HepG2 (cell line): ENCODE measurements around the gene ENTPD1. TPM values are rescaled to one million over a fixed set of nuclear protein-coding genes. Genes with fewer than 3 reads are reported as not detected.

Experiments used
- ATAC-seq: fragments of 200-7000 bp; cut with Tn5 transposase; 3 replicates; pipeline ENCODE4 v1.9.1; 2020; ENCODE audit warnings: mild to moderate bottlenecking, moderate library complexity
- BruUV-seq: library from RNA; stranded (reverse); fragments of 400-500 nt; replicated peaks from 2 replicates; lab custom pipeline; 2021; lab: Mats Ljungman, UMichigan
- CTCF ChIA-PET: fragments of 300-600 bp; formaldehyde crosslinking; extraction: SDS; loops from one replicate; lab custom pipeline; 2021; ENCODE audit warnings: low total read pairs, inconsistent platforms, low intra/inter-chr PET ratio; lab: Yijun Ruan, JAX
- POLR2A ChIA-PET: fragments of 350-600 bp; sonication (Branson Sonifier 250); formaldehyde crosslinking; loops from one replicate; lab custom pipeline; 2020; ENCODE audit warnings: antibody characterized with exemption, inconsistent platforms; lab: Yijun Ruan, JAX
- DNase-seq: peaks from one replicate; pipeline ENCODE4 v3.0.0-alpha.2; 2015; ENCODE audit warnings: low spot score
- FAIRE-seq: peaks from 3 replicates; lab custom pipeline; 2011; peaks lifted over from hg19 to GRCh38; lab: Jason Lieb, UNC
- H2AFZ ChIP-seq: one replicate; pipeline ENCODE4 v1.6.1; 2011; ENCODE audit warnings: low read length, inconsistent platforms
- H3K27ac ChIP-seq: fragments of 300-600 bp; 3 replicates; pipeline ENCODE4 v1.8.0; 2011; ENCODE audit warnings: mixed run types, mild to moderate bottlenecking, mixed read lengths, low read length, inconsistent platforms; ENCODE audit not compliant: insufficient read depth; ENCODE audit errors: extremely low read length
- H3K27me3 ChIP-seq, 2 experiments: fragments of 200-600 bp in 1 of 2; 2 replicates in 1 of 2; 3 replicates in 1 of 2; pipeline versions ENCODE4 v1.6.0 to v1.8.0; 2011; ENCODE audit warnings: low read length in 2 of 2, mild to moderate bottlenecking in 2 of 2, moderate library complexity in 2 of 2, inconsistent platforms in 1 of 2; ENCODE audit not compliant: insufficient read depth in 2 of 2, control insufficient read depth in 1 of 2
- H3K36me3 ChIP-seq, 2 experiments: fragments of 200-600 bp in 1 of 2; replicated peaks in 1 of 2; 2 replicates in 1 of 2; 3 replicates in 1 of 2; pipeline versions ENCODE4 v1.5.1 to v1.8.0; 2011; ENCODE audit warnings: low read length in 2 of 2, inconsistent platforms in 1 of 2; ENCODE audit not compliant: insufficient read depth in 2 of 2, control insufficient read depth in 1 of 2
- H3K4me1 ChIP-seq: 2 replicates; pipeline ENCODE4 v1.5.1; 2012; ENCODE audit warnings: low read length, inconsistent platforms; ENCODE audit not compliant: insufficient read depth
- H3K4me2 ChIP-seq: 2 replicates; pipeline ENCODE4 v1.6.0; 2011; ENCODE audit warnings: low read depth, low read length, inconsistent platforms
- H3K4me3 ChIP-seq, 3 experiments: fragments of 200-600 bp in 1 of 3; sonication (generic), shearing (Covaris generic) in 1 of 3; replicated peaks in 1 of 3; 2 replicates each; pipeline ENCODE4 v1.5.1; 2011 to 2016; ENCODE audit warnings: low read length in 3 of 3, inconsistent platforms in 2 of 3, low read depth in 2 of 3, mild to moderate bottlenecking in 2 of 3, control low read depth in 1 of 3, mixed read lengths in 1 of 3; ENCODE audit not compliant: insufficient read depth in 1 of 3
- H3K79me2 ChIP-seq: one replicate; pipeline ENCODE4 v1.6.1; 2011; ENCODE audit warnings: low read length, inconsistent platforms; ENCODE audit not compliant: insufficient read depth
- H3K9ac ChIP-seq: 2 replicates; pipeline ENCODE4 v1.6.0; 2011; ENCODE audit warnings: mild to moderate bottlenecking, low read depth, low read length, inconsistent platforms; ENCODE audit not compliant: insufficient read depth
- H3K9me3 ChIP-seq: 2 replicates; pipeline ENCODE4 v1.5.1; 2012; ENCODE audit warnings: mild to moderate bottlenecking, low read length
- H4K20me1 ChIP-seq: 2 replicates; pipeline ENCODE4 v1.6.0; 2011; ENCODE audit warnings: inconsistent platforms, mild to moderate bottlenecking, low read length, moderate library complexity; ENCODE audit not compliant: insufficient read depth
- CREB3 ChIP-seq: sonication (generic); formaldehyde crosslinking; IDR thresholded peaks from 2 replicates; pipeline ENCODE4 v1.5.0; 2020; ENCODE audit warnings: missing genetic modification reagents
- FIP1L1 ChIP-seq: fragments of 200-400 bp; formaldehyde crosslinking; IDR thresholded peaks from 2 replicates; pipeline ENCODE4 v1.6.1; 2018; ENCODE audit warnings: low read depth, mild to moderate bottlenecking, low read length, moderate library complexity, borderline replicate concordance; ENCODE audit not compliant: insufficient read depth
- FLYWCH1 ChIP-seq: sonication (generic); formaldehyde crosslinking; IDR thresholded peaks from 2 replicates; pipeline ENCODE4 v1.8.1; 2023; ENCODE audit warnings: mild to moderate bottlenecking, missing genetic modification reagents
- IRF9 ChIP-seq: sonication (generic); formaldehyde crosslinking; IDR thresholded peaks from 2 replicates; pipeline ENCODE4 v1.8.0; 2022; ENCODE audit warnings: missing genetic modification reagents, mild to moderate bottlenecking, borderline replicate concordance
- KAT8 ChIP-seq: IDR thresholded peaks from 2 replicates; pipeline ENCODE4 v1.6.1; 2016; ENCODE audit warnings: missing genetic modification reagents, missing compliant biosample characterization
- SMAD9 ChIP-seq: sonication (generic); formaldehyde crosslinking; IDR thresholded peaks from 2 replicates; pipeline ENCODE4 v1.5.1; 2020; ENCODE audit warnings: mild to moderate bottlenecking, missing genetic modification reagents
- SRF ChIP-seq: IDR thresholded peaks from 2 replicates; pipeline ENCODE4 v1.6.1; 2011; ENCODE audit warnings: mild to moderate bottlenecking, low read depth, low read length, moderate library complexity
- SYNCRIP ChIP-seq: fragments of 200-400 bp; formaldehyde crosslinking; IDR thresholded peaks from 2 replicates; pipeline ENCODE4 v1.6.1; 2018; ENCODE audit warnings: mild to moderate bottlenecking, low read depth, low read length; ENCODE audit not compliant: insufficient read depth
- TFAP4 ChIP-seq: sonication (generic); IDR thresholded peaks from 2 replicates; pipeline ENCODE4 v1.6.1; 2016; ENCODE audit warnings: low read depth, borderline replicate concordance
- THAP8 ChIP-seq: sonication (generic); formaldehyde crosslinking; IDR thresholded peaks from 2 replicates; pipeline ENCODE4 v1.5.1; 2020; ENCODE audit warnings: missing genetic modification reagents, mild to moderate bottlenecking, borderline replicate concordance
- ZGPAT ChIP-seq: IDR thresholded peaks from 2 replicates; pipeline ENCODE4 v1.6.1; 2016; ENCODE audit warnings: mild to moderate bottlenecking
- ZNF253 ChIP-seq: sonication (generic); formaldehyde crosslinking; IDR thresholded peaks from 2 replicates; pipeline ENCODE4 v1.8.0; 2022; ENCODE audit warnings: mild to moderate bottlenecking, missing genetic modification reagents, borderline replicate concordance
- ZNF260 ChIP-seq: sonication (generic); formaldehyde crosslinking; IDR thresholded peaks from 2 replicates; pipeline ENCODE4 v1.4.0; 2020; ENCODE audit warnings: missing genetic modification reagents, low read depth, mild to moderate bottlenecking, borderline replicate concordance
- ZNF546 ChIP-seq: sonication (generic); formaldehyde crosslinking; conservative IDR thresholded peaks from 2 replicates; pipeline ENCODE4 v1.8.1; 2023; ENCODE audit warnings: mild to moderate bottlenecking, missing genetic modification reagents
- ZNF550 ChIP-seq: sonication (generic); formaldehyde crosslinking; IDR thresholded peaks from 2 replicates; pipeline ENCODE4 v1.4.0; 2020; ENCODE audit warnings: mild to moderate bottlenecking, missing genetic modification reagents, borderline replicate concordance
- in situ Hi-C: cut with HindIII; loops from 2 replicates; pipeline ENCODE4 v1.10.0; 2017; ENCODE audit warnings: low pct_unique_long_range_greater_than_20kb; ENCODE audit not compliant: extremely low pct_ligation_motif_present
- intact Hi-C: fragments of 100-400 bp; cut with micrococcal nuclease; formaldehyde crosslinking; loops from one replicate; pipeline ENCODE4 v1.10.0; 2022; ENCODE audit not compliant: unreplicated experiment
- polyA plus RNA-seq, 8 experiments: library from polyadenylated mRNA; depleted of rRNA in 3 of 8; stranded (reverse) in 7 of 8; unstranded in 1 of 8; fragments of >200 nt; fragmentation: Illumina TruSeq in 4 of 8; extraction: Trizol in 4 of 8; gene quantifications; 2 replicates each; pipeline versions ENCODE4 v1.2.1 to v1.2.3, GENCODE V29; 2011 to 2016; ENCODE audit warnings: low read depth in 4 of 8, missing spikeins in 1 of 8, mixed read lengths in 1 of 8; ENCODE audit not compliant: insufficient read depth in 1 of 8
- total RNA-seq, 5 experiments: library from RNA; depleted of rRNA; stranded (reverse); fragments of >200 nt; fragmentation: Illumina TruSeq; extraction: Trizol; gene quantifications; 2 replicates each; pipeline ENCODE4 v1.2.3, GENCODE V29; 2016; ENCODE audit warnings: low read depth in 1 of 5

The ENTPD1 gene
- total and polyA plus RNA-seq, 2 of the 13 experiments (the other 11 are each of a cell fraction or from before 2014, with no cell fraction given) = 0.07 TPM

- no peak overlapping the region for H3K4me2 ChIP-seq
- no peaks in the 10 kb centered on the region for H3K27me3 ChIP-seq
- peaks cover 43% of the 10 kb centered on the region for H3K4me1 ChIP-seq
- in situ Hi-C loops (no loop called here), intact Hi-C loops (no loop called here)
- FAIRE-seq = peak; percentile 62
- no peak for ATAC-seq
- H3K9ac ChIP-seq = no peak overlapping the region
- DNase-seq = no peak
- H3K27ac ChIP-seq = peak overlapping the region; percentile 72
- H3K4me3 ChIP-seq = no peak overlapping the region
- no TSS peak for BruUV-seq
- ChIA-PET POLR2A (interaction anchor here (1.4 to 1.7 kb wide), 3 partner anchors 29 to 142 kb away, joined by 3 to 7 read pairs (median 6); partner anchors contain the start of gene TCTN3), CTCF (no interaction called here)
- no peaks in the 10 kb centered on the region for H3K36me3 ChIP-seq
- no peak overlapping the region for H2AFZ ChIP-seq
- H3K9me3 ChIP-seq = no peaks in the 10 kb centered on the region
- no peaks in the 10 kb centered on the region for H4K20me1 ChIP-seq
- H3K79me2 ChIP-seq = no peaks in the 10 kb centered on the region
- TF ChIP-seq ZNF260 (CRISPR knock-in tag) (no peak), ZNF253 (CRISPR knock-in tag) (no peak), ZNF550 (no peak), SRF (no peak), FIP1L1 (no peak), TFAP4 (no peak), CREB3 (CRISPR knock-in tag) (no peak), IRF9 (no peak), SMAD9 (CRISPR knock-in tag) (no peak), THAP8 (CRISPR knock-in tag) (no peak), FLYWCH1 (CRISPR knock-in tag) (no peak), ZNF546 (CRISPR knock-in tag) (no peak), SYNCRIP (no peak), KAT8 (CRISPR knock-in tag) (no peak), ZGPAT (CRISPR knock-in tag) (no peak)
Measured at GRCh38 chr10:95835911-95836310, 79.9 kb downstream of the ENTPD1 start.
